Right lobe of liver (tissue), 4 donors: ENCODE data around the gene DBH.

Source experiments
- CTCF ChIP-seq, 4 donors: fragments of 200-600 bp in 3 of 4; fragments of 450-650 bp in 1 of 4; IDR thresholded peaks; one replicate each; pipeline versions ENCODE4 v1.5.1 to v1.8.0; 2016 to 2022; ENCODE audit warnings: antibody characterized with exemption in 4 of 4, mild to moderate bottlenecking in 2 of 4
- POLR2A ChIP-seq: fragments of 450-650 bp; IDR thresholded peaks from one replicate; pipeline ENCODE4 v1.6.1; 2017; ENCODE audit warnings: antibody characterized with exemption, mild to moderate bottlenecking
- donor health status: DM: no; HTN: no; CAD: no.
- donor health status: DM: no; HTN: no; CAD: no.
- donor health status: DM: no; HTN: yes; CAD: no.

- TF ChIP-seq CTCF (IDR thresholded peaks at IDR 0.05): peak; percentile 28 to 49 (median 32)
- no peak for TF ChIP-seq POLR2A
Observed at GRCh38 chr9:133589454-133590227, 46.5 kb upstream of the DBH start.
